Breast epithelium (tissue), 3 donors: Measurements from ENCODE around the gene YIPF1.

Experiments used
- POLR2A ChIP-seq: fragments of 450-650 bp; IDR thresholded peaks from one replicate; pipeline ENCODE4 v1.6.1; 2016; ENCODE audit warnings: antibody characterized with exemption, mild to moderate bottlenecking, moderate library complexity
- POLR2AphosphoS5 ChIP-seq, 3 donors: sonication (generic); formaldehyde crosslinking; IDR thresholded peaks; one replicate each; pipeline ENCODE4 v1.6.1; 2017; ENCODE audit warnings: antibody characterized with exemption in 3 of 3
- TF ChIP-seq, protein P1 (sequence below), 3 donors: fragments of 450-650 bp; IDR thresholded peaks; one replicate each; pipeline ENCODE4 v1.5.1; 2016 to 2017; ENCODE audit warnings: antibody characterized with exemption in 3 of 3, mild to moderate bottlenecking in 3 of 3, moderate library complexity in 3 of 3

DNA sequence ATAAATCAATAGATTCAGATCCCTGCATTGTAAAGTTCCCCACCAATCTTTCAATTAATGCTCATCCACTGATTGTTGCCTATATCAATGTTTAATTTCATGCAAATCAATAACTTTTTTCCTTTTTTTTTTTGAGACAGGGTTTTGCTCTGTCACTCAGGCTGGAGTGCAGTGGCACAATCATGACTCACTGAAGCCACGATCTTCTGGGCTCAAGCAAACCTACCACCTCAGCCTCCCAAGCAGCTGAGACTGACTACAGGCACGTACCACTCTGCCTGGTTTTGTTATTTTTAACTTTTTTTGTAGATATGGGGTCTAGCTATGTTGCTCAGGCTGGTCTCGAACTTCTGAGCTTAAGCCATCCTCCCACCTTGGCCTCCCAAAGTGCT, 30.1 kb upstream of the YIPF1 start:
- TF ChIP-seq, protein P1, sequence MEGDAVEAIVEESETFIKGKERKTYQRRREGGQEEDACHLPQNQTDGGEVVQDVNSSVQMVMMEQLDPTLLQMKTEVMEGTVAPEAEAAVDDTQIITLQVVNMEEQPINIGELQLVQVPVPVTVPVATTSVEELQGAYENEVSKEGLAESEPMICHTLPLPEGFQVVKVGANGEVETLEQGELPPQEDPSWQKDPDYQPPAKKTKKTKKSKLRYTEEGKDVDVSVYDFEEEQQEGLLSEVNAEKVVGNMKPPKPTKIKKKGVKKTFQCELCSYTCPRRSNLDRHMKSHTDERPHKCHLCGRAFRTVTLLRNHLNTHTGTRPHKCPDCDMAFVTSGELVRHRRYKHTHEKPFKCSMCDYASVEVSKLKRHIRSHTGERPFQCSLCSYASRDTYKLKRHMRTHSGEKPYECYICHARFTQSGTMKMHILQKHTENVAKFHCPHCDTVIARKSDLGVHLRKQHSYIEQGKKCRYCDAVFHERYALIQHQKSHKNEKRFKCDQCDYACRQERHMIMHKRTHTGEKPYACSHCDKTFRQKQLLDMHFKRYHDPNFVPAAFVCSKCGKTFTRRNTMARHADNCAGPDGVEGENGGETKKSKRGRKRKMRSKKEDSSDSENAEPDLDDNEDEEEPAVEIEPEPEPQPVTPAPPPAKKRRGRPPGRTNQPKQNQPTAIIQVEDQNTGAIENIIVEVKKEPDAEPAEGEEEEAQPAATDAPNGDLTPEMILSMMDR (IDR thresholded peaks at IDR 0.05), result no peak
- TF ChIP-seq POLR2A (no peak), POLR2AphosphoS5 (IDR thresholded peaks at IDR 0.05) (no peak)
